HepG2 (cell line): ENCODE data around the gene INTS14. TPM values are rescaled to one million over a fixed set of nuclear protein-coding genes. Genes with fewer than 3 reads are reported as not detected.

Experiments
- MEIS1 ChIP-seq: sonication (generic); formaldehyde crosslinking; IDR thresholded peaks from 2 replicates; pipeline ENCODE4 v1.9.0; 2021; ENCODE audit warnings: mild to moderate bottlenecking, missing genetic modification reagents, moderate library complexity, borderline replicate concordance
- NR1H2 ChIP-seq: sonication (generic); formaldehyde crosslinking; IDR thresholded peaks from 2 replicates; pipeline ENCODE4 v1.8.1; 2022; ENCODE audit warnings: low read depth, missing genetic modification reagents, borderline replicate concordance
- ZBTB20 ChIP-seq: sonication (generic); formaldehyde crosslinking; IDR thresholded peaks from 2 replicates; pipeline ENCODE4 v1.8.1; 2023; ENCODE audit warnings: missing genetic modification reagents, low read depth, mild to moderate bottlenecking, borderline replicate concordance
- polyA plus RNA-seq, 8 experiments: library from polyadenylated mRNA; depleted of rRNA in 3 of 8; stranded (reverse) in 7 of 8; unstranded in 1 of 8; fragments of >200 nt; fragmentation: Illumina TruSeq in 4 of 8; extraction: Trizol in 4 of 8; gene quantifications; 2 replicates each; pipeline versions ENCODE4 v1.2.1 to v1.2.3, GENCODE V29; 2011 to 2016; ENCODE audit warnings: low read depth in 4 of 8, missing spikeins in 1 of 8, mixed read lengths in 1 of 8; ENCODE audit not compliant: insufficient read depth in 1 of 8
- total RNA-seq, 5 experiments: library from RNA; depleted of rRNA; stranded (reverse); fragments of >200 nt; fragmentation: Illumina TruSeq; extraction: Trizol; gene quantifications; 2 replicates each; pipeline ENCODE4 v1.2.3, GENCODE V29; 2016; ENCODE audit warnings: low read depth in 1 of 5
- TF ChIP-seq, protein P1 (sequence below), 2 experiments: sonication (generic) in 1 of 2; formaldehyde crosslinking in 1 of 2; IDR thresholded peaks; 2 replicates each; pipeline versions ENCODE4 v1.6.1 to v1.9.0; 2014 to 2022; ENCODE audit warnings: antibody characterized with exemption in 1 of 2, borderline replicate concordance in 1 of 2, inconsistent platforms in 1 of 2, low read depth in 1 of 2, missing genetic modification reagents in 1 of 2
- TF ChIP-seq, protein P2 (sequence below): sonication (generic); formaldehyde crosslinking; conservative IDR thresholded peaks from 2 replicates; pipeline ENCODE4 v1.8.0; 2022; ENCODE audit warnings: low read depth, missing genetic modification reagents
- TF ChIP-seq, protein P3 (sequence below): fragments of 450-650 bp; IDR thresholded peaks from 2 replicates; pipeline ENCODE4 v1.6.1; 2017; ENCODE audit warnings: mild to moderate bottlenecking
- TF ChIP-seq, protein P4 (sequence below): IDR thresholded peaks from 2 replicates; pipeline ENCODE4 v1.6.1; 2016; ENCODE audit warnings: low read depth, missing genetic modification reagents, missing compliant biosample characterization

The INTS14 gene
- total and polyA plus RNA-seq, 2 of the 13 experiments (the other 11 are each of a cell fraction or from before 2014, with no cell fraction given) = 41.4 to 52.0 TPM

DNA sequence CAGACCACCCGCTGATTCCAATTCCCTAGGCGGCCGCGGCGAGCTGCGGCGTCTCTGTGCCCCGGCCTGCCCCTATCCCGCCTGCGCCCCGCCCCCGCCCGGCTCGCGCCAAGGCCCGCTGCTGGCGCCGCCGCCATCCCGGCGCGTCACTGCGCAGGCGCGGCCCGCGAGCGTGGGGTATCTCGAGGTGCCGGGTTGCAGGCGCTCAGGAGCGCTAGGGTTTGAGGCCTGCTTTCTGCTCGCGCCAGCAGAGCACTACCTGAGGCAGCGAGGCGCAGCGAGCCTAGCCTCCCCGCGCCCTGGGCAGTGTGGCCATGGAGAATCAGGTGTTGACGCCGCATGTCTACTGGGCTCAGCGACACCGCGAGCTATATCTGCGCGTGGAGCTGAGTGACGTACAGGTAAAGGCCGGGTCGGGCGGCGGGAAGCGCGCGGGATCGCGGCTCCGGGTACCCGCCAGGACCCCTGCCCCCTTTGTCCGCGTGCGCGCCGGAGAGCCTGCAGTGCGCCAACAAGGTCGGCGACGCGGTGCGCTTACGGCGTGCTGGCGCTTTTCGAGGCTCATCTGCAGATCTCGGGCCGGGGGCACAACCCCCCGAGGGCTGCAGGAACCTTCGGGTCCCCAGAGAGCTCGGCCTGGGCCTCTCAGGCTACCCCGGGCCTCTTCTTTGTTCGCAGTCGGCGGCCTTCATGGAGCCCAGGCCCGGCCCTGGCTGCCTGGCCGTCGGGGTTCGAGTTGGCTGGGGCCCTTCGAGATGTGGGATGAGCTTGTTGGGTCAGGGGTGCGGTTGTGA is 80.4 kb downstream of the INTS14 start, which contains the start of gene HACD3 (continued):
- TF ChIP-seq, protein P1, sequence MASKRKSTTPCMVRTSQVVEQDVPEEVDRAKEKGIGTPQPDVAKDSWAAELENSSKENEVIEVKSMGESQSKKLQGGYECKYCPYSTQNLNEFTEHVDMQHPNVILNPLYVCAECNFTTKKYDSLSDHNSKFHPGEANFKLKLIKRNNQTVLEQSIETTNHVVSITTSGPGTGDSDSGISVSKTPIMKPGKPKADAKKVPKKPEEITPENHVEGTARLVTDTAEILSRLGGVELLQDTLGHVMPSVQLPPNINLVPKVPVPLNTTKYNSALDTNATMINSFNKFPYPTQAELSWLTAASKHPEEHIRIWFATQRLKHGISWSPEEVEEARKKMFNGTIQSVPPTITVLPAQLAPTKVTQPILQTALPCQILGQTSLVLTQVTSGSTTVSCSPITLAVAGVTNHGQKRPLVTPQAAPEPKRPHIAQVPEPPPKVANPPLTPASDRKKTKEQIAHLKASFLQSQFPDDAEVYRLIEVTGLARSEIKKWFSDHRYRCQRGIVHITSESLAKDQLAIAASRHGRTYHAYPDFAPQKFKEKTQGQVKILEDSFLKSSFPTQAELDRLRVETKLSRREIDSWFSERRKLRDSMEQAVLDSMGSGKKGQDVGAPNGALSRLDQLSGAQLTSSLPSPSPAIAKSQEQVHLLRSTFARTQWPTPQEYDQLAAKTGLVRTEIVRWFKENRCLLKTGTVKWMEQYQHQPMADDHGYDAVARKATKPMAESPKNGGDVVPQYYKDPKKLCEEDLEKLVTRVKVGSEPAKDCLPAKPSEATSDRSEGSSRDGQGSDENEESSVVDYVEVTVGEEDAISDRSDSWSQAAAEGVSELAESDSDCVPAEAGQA (IDR thresholded peaks at IDR 0.05; ENCODE audit: low read depth) = 0 out of 2 replicates have a peak, but pooled peaks have one; percentile 14
- TF ChIP-seq, protein P1 (CRISPR knock-in tag; IDR thresholded peaks at IDR 0.05; ENCODE audit: borderline replicate concordance) = no peak
- peak; percentile 47; the same call in 1 of the 2 replicates for TF ChIP-seq ZBTB20 (CRISPR knock-in tag)
- peak; percentile 33; the same call in 1 of the 2 replicates for TF ChIP-seq NR1H2
- TF ChIP-seq, protein P2, sequence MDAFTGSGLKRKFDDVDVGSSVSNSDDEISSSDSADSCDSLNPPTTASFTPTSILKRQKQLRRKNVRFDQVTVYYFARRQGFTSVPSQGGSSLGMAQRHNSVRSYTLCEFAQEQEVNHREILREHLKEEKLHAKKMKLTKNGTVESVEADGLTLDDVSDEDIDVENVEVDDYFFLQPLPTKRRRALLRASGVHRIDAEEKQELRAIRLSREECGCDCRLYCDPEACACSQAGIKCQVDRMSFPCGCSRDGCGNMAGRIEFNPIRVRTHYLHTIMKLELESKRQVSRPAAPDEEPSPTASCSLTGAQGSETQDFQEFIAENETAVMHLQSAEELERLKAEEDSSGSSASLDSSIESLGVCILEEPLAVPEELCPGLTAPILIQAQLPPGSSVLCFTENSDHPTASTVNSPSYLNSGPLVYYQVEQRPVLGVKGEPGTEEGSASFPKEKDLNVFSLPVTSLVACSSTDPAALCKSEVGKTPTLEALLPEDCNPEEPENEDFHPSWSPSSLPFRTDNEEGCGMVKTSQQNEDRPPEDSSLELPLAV = no peak
- TF ChIP-seq MEIS1 (CRISPR knock-in tag) = peak; percentile 76; the same call in 1 of the 2 replicates
- TF ChIP-seq, protein P3, sequence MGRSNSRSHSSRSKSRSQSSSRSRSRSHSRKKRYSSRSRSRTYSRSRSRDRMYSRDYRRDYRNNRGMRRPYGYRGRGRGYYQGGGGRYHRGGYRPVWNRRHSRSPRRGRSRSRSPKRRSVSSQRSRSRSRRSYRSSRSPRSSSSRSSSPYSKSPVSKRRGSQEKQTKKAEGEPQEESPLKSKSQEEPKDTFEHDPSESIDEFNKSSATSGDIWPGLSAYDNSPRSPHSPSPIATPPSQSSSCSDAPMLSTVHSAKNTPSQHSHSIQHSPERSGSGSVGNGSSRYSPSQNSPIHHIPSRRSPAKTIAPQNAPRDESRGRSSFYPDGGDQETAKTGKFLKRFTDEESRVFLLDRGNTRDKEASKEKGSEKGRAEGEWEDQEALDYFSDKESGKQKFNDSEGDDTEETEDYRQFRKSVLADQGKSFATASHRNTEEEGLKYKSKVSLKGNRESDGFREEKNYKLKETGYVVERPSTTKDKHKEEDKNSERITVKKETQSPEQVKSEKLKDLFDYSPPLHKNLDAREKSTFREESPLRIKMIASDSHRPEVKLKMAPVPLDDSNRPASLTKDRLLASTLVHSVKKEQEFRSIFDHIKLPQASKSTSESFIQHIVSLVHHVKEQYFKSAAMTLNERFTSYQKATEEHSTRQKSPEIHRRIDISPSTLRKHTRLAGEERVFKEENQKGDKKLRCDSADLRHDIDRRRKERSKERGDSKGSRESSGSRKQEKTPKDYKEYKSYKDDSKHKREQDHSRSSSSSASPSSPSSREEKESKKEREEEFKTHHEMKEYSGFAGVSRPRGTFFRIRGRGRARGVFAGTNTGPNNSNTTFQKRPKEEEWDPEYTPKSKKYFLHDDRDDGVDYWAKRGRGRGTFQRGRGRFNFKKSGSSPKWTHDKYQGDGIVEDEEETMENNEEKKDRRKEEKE = no peak
- TF ChIP-seq, protein P4, sequence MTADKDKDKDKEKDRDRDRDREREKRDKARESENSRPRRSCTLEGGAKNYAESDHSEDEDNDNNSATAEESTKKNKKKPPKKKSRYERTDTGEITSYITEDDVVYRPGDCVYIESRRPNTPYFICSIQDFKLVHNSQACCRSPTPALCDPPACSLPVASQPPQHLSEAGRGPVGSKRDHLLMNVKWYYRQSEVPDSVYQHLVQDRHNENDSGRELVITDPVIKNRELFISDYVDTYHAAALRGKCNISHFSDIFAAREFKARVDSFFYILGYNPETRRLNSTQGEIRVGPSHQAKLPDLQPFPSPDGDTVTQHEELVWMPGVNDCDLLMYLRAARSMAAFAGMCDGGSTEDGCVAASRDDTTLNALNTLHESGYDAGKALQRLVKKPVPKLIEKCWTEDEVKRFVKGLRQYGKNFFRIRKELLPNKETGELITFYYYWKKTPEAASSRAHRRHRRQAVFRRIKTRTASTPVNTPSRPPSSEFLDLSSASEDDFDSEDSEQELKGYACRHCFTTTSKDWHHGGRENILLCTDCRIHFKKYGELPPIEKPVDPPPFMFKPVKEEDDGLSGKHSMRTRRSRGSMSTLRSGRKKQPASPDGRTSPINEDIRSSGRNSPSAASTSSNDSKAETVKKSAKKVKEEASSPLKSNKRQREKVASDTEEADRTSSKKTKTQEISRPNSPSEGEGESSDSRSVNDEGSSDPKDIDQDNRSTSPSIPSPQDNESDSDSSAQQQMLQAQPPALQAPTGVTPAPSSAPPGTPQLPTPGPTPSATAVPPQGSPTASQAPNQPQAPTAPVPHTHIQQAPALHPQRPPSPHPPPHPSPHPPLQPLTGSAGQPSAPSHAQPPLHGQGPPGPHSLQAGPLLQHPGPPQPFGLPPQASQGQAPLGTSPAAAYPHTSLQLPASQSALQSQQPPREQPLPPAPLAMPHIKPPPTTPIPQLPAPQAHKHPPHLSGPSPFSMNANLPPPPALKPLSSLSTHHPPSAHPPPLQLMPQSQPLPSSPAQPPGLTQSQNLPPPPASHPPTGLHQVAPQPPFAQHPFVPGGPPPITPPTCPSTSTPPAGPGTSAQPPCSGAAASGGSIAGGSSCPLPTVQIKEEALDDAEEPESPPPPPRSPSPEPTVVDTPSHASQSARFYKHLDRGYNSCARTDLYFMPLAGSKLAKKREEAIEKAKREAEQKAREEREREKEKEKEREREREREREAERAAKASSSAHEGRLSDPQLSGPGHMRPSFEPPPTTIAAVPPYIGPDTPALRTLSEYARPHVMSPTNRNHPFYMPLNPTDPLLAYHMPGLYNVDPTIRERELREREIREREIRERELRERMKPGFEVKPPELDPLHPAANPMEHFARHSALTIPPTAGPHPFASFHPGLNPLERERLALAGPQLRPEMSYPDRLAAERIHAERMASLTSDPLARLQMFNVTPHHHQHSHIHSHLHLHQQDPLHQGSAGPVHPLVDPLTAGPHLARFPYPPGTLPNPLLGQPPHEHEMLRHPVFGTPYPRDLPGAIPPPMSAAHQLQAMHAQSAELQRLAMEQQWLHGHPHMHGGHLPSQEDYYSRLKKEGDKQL (CRISPR knock-in tag) = no peak
